PFSK-1 (cell line): Measurements from ENCODE around the gene MFAP4.

Source experiments
- POLR2AphosphoS5 ChIP-seq: IDR thresholded peaks from 2 replicates; pipeline ENCODE4 v1.6.1; 2012; ENCODE audit warnings: low read depth, mild to moderate bottlenecking, control low read depth, low read length, moderate library complexity
- TAF1 ChIP-seq: IDR thresholded peaks from 2 replicates; pipeline ENCODE4 v1.6.1; 2012; ENCODE audit warnings: low read length, control low read depth, borderline replicate concordance; ENCODE audit not compliant: insufficient read depth
- TF ChIP-seq, protein P1 (sequence below), 2 experiments: IDR thresholded peaks; 2 replicates each; pipeline versions ENCODE4 v1.6.1 to v1.8.0; 2011 to 2012; ENCODE audit warnings: low read depth in 2 of 2, low read length in 2 of 2, control low read depth in 1 of 2, inconsistent platforms in 1 of 2, mild to moderate bottlenecking in 1 of 2, moderate library complexity in 1 of 2; ENCODE audit not compliant: insufficient read depth in 1 of 2

DNA sequence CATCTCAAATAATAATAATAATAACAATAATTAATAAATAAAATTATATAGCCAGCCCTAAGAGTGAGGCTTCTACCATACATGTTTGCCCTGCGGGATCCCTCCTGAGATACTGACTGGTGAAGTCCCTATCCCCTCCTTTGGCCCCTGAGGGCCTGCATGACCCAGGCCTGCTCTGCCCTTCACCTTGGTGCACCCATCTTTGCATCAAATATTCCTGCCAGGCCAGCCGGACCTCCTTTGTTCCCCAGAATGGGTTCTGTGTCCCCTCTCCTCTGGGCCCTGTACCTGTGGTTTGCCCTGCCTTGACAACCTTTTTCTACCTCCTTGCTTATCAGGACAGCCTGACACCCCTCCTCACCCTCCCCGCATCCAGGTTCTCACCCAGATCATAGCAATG is 22.1 kb upstream of the MFAP4 start:
- TF ChIP-seq TAF1 (no peak), POLR2AphosphoS5 (no peak)
- TF ChIP-seq, protein P1, sequence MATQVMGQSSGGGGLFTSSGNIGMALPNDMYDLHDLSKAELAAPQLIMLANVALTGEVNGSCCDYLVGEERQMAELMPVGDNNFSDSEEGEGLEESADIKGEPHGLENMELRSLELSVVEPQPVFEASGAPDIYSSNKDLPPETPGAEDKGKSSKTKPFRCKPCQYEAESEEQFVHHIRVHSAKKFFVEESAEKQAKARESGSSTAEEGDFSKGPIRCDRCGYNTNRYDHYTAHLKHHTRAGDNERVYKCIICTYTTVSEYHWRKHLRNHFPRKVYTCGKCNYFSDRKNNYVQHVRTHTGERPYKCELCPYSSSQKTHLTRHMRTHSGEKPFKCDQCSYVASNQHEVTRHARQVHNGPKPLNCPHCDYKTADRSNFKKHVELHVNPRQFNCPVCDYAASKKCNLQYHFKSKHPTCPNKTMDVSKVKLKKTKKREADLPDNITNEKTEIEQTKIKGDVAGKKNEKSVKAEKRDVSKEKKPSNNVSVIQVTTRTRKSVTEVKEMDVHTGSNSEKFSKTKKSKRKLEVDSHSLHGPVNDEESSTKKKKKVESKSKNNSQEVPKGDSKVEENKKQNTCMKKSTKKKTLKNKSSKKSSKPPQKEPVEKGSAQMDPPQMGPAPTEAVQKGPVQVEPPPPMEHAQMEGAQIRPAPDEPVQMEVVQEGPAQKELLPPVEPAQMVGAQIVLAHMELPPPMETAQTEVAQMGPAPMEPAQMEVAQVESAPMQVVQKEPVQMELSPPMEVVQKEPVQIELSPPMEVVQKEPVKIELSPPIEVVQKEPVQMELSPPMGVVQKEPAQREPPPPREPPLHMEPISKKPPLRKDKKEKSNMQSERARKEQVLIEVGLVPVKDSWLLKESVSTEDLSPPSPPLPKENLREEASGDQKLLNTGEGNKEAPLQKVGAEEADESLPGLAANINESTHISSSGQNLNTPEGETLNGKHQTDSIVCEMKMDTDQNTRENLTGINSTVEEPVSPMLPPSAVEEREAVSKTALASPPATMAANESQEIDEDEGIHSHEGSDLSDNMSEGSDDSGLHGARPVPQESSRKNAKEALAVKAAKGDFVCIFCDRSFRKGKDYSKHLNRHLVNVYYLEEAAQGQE (IDR thresholded peaks at IDR 0.05; ENCODE audit: insufficient read depth in 1 of 2, low read depth in 2 of 2, low read length in 2 of 2): no peak
